ENCODE results near the gene BTBD1. TPM values are rescaled to one million over a fixed set of nuclear protein-coding genes. Genes with fewer than 3 reads are reported as not detected.

The BTBD1 gene
- total RNA-seq, 1 experiment from 2014 or later = 92.4 TPM

DNA sequence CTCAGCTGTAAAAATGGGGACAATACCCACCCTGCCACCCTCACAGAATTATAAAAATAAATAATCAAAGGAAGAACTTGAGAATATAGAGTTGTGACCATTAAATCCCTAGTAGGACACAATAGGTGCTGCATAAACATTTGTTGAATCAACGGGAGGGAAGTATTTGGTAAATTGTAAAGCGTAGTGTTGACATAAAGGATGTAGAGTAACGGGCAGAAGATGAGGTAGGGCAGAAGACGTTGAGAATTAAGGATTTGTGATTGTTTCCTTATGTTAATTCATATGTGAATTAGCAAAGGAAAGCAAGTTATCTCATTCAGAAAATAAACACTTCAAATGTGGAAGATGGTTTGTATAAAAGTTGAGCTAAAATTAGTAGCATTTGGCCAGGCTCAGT, 73.9 kb downstream of the BTBD1 start:
- DNase-seq (ENCODE audit: low read depth) = no peak

DNA sequence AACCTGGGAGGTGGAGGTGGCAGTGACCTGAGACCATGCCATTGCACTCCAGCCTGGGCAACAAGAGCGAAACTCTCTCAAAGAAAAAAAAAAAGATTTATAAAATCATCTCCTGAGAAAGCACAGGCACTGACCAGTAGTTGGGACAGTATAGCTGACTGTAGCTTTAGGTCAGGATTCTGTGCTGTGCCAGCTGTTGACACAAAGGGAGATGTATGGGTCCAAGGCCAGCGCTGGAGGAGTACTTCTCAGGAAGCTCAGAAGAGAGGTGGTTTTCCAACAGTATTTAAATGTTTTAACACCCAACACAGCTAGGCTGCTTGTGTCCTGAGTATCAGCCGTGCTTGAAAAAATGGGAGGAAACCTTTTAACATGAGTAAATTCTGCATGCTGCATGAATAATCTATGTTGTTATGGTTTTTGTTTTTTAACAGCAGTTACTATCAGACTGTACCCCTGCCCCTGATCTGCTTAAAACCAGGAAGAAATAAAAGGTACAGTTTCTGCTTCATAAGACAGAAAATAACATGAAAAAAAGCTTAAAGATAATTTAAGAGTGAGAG, 74.5 kb downstream of the BTBD1 start:
- DNase-seq (ENCODE audit: low read depth) = no peak

DNA sequence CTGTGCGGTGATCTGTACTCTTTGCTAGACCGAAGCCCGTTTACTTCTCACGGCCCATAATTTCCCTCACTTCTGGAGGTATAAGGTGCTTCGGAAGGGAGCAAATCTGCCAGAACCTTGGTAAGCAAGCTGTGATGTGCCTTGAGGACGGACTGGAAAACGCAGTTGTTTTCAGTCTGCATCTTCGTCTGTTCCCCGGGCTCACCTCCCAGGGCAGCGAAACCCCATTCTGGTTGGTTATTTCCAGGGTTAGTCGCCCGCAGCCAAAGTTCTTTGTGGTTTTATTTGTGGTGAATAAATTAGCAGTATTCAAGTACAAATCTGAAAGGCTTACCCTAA, 80.6 kb downstream of the BTBD1 start:
- no peak for DNase-seq (ENCODE audit: low read depth)

- peak; percentile 97 for DNase-seq (ENCODE audit: low read depth)
Measured at GRCh38 chr15:82985688-82986441, 81.2 kb downstream of the BTBD1 start, which contains the start of gene RAMAC. RAMAC (plus strand) TSS chr15:82986210; CDS start chr15:82989019, 2,809 bp downstream.

- DNase-seq (ENCODE audit: low read depth) = no peak
Measured at GRCh38 chr15:82980981-82981380, 86.1 kb downstream of the BTBD1 start.

GRCh38 chr15:82979726-82980125, 87.3 kb downstream of the BTBD1 start:
- no peak for DNase-seq (ENCODE audit: low read depth)

DNA sequence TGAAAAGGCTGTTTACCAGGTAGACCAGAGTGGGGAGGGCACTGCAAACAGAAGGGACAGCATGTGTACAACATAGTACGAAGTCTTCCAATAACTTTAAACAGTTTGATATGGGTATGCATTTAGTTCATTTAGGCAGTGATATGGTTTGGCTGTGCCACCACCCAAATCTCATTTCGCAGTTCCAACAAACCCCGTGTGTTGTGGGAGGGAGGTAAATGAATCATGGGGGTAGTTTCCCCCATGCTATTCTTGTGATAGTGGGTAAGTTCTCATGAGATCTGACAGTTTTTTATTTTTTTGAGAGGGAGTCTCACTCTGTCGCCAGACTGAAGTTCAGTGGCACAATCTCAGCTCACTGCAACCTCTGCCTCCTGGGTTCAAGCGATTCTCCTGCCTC, 88.6 kb downstream of the BTBD1 start:
- DNase-seq (ENCODE audit: low read depth) = no peak

GRCh38 chr15:82977076-82977475, 90.0 kb downstream of the BTBD1 start:
- DNase-seq (ENCODE audit: low read depth) = no peak

- DNase-seq (ENCODE audit: low read depth) = no peak
Measured at GRCh38 chr15:82972990-82973389, 94.1 kb downstream of the BTBD1 start.

DNA sequence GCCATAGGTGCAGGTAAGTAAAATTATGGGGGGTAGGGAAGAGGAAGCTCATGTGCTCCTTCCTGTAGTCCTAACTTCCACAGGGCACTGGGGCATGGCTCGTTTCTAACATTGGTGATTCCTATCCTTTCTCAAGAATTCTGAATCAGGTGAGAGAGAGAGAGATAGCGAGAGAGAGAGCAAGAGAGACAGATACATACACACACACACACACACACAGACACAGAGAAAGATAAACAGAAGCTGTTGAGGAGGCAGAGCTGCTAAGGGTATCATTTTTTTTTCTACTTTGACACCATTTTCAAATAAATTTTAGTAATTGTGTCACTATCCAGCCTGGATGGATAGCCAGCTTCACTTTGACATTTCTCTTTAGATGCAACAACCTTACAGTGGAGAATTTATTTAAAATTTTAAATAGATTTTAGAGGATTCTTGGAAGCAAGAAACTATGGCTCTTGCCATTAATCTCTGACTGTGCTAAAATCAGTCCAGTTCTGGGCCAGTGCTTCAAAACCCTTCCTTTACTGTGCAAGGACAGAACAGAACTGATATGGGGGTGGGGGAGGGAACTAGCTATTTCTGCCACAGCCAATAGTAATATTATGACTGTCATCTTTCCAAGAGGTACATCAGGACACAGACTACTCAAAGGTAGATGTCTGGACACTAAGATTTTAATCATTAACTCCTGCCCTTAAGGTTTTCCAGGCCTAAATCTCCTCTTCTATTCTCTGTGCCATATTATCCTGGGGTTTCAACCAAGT, 95.7 kb downstream of the BTBD1 start:
- no peak for DNase-seq (ENCODE audit: low read depth)

DNA sequence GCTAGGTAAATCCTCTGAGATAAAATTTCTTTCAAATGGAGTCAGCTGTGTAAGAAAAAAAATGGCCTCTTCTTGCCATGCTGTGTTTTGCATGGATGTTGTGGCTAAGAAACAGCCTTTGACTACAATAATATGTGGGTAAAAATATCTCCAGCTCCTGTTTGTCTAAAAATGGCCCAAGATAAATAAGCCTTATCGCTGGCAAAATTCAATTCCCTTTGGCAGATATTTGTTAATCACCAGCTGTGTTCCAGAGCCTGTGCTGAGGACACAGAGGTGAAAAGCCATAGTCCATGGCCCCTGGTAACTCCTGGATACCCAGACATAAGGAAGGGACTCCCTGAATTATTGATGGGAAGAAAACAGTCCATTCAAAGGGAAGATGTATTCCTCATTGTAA, 96.4 kb downstream of the BTBD1 start:
- no peak for DNase-seq (ENCODE audit: low read depth)

- DNase-seq (ENCODE audit: low read depth) = no peak
Measured at GRCh38 chr15:82970078-82970686, 96.9 kb downstream of the BTBD1 start.

- DNase-seq (ENCODE audit: low read depth) = no peak
Measured at GRCh38 chr15:82969353-82969752, 97.7 kb downstream of the BTBD1 start.

- DNase-seq (ENCODE audit: low read depth) = peak; percentile 83
Measured at GRCh38 chr15:82968066-82968465, 99.0 kb downstream of the BTBD1 start.

DNA sequence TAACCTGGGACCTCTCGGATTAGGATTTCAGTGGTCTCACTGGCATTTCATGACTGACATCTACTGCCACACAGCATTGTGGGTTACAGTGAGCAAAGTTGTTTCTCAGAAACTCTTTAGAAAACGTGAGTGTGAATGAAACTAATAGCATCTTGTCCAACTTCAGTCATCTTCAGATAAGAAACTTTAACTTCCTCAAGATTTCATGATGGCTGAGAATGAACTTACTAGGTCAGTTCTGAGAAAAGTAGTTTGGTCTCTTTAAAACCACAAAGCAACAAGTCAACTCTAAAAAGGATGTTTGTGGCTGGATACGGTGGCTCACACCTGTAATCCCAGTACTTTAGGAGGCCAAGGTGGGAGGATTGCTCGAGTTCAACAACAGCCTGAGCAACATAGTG, 100.4 kb downstream of the BTBD1 start:
- no peak for DNase-seq (ENCODE audit: low read depth)

Other genes starting within 250 kb of the BTBD1 start
- 20.4 and 26.9 TPM in 2 replicates for gene HOMER2, start 114.5 kb downstream of the BTBD1 start, total RNA-seq (2014; rRNA removed; shearing (Covaris generic))
- gene RAMAC, start 81.0 kb downstream of the BTBD1 start, total RNA-seq (2014; rRNA removed; shearing (Covaris generic)) = 64.4 and 66.1 TPM in 2 replicates
- 20.2 and 32.9 TPM in 2 replicates for gene C15orf40, start 55.6 kb downstream of the BTBD1 start, total RNA-seq (2014; rRNA removed; shearing (Covaris generic))
- 0.10 TPM in 1 of 2 replicates, not detected in the other for gene TM6SF1, start 40.4 kb upstream of the BTBD1 start, total RNA-seq (2014; rRNA removed; shearing (Covaris generic))
- gene HDGFL3, start 140.6 kb upstream of the BTBD1 start, total RNA-seq (2014; rRNA removed; shearing (Covaris generic)) = 29.3 and 33.3 TPM in 2 replicates
- gene BNC1, start 217.4 kb upstream of the BTBD1 start, total RNA-seq (2014; rRNA removed; shearing (Covaris generic)) = 6.6 and 8.8 TPM in 2 replicates

All from RPMI7951 (cell line).